ENCODE measurements around the gene PFDN6.
A peak's percentile ranks its signal among the peaks of the same experiment; 100 is the strongest.
"Not testable (repeated sequence)": the region's sequence is repeated elsewhere in the genome, so short reads cannot be mapped to it uniquely, and the experiment has no call there.

The PFDN6 gene

GRCh38 chr6:33273924-33274902, 15.2 kb upstream of the PFDN6 start:
- DNase-seq = no peak

- not testable (repeated sequence) for DNase-seq
These were observed 13.4 kb upstream of the PFDN6 start for GRCh38 chr6:33275795-33276580.

GRCh38 chr6:33276581-33276863, 12.9 kb upstream of the PFDN6 start:
- DNase-seq = no peak

GRCh38 chr6:33276864-33277662, 12.3 kb upstream of the PFDN6 start, which contains the start of gene B3GALT4:
Gene B3GALT4 (plus strand): TSS chr6:33277123. CDS start chr6:33277420, 297 bp downstream.
- DNase-seq = peak; percentile 57 to 70

GRCh38 chr6:33277663-33278391, 11.6 kb upstream of the PFDN6 start:
- peak in 1 of 2 donors; percentile 36 for DNase-seq

- DNase-seq = no peak
These were observed 11.0 kb upstream of the PFDN6 start for GRCh38 chr6:33278392-33278741.

GRCh38 chr6:33278810-33279209, 10.6 kb upstream of the PFDN6 start:
- no peak for DNase-seq

GRCh38 chr6:33279257-33279695, 10.1 kb upstream of the PFDN6 start:
- no peak for DNase-seq

- no peak for DNase-seq
These were observed 9.4 kb upstream of the PFDN6 start for GRCh38 chr6:33279971-33280511.

GRCh38 chr6:33280539-33280938, 8.9 kb upstream of the PFDN6 start:
- no peak for DNase-seq

- not testable (repeated sequence) for DNase-seq
These were observed 4.2 kb upstream of the PFDN6 start for GRCh38 chr6:33285214-33285613.

GRCh38 chr6:33286946-33287914, 2.2 kb upstream of the PFDN6 start:
- DNase-seq = no peak

GRCh38 chr6:33288141-33288920, 1.1 kb upstream of the PFDN6 start:
- DNase-seq = no peak

- no peak for DNase-seq
These were observed 449 bp downstream of the PFDN6 start for GRCh38 chr6:33289784-33290315.

- no peak for DNase-seq
These were observed 1.1 kb downstream of the PFDN6 start for GRCh38 chr6:33290459-33290858.

- no peak for DNase-seq
These were observed 3.7 kb downstream of the PFDN6 start for GRCh38 chr6:33292996-33293682.

GRCh38 chr6:33294086-33294823, 4.9 kb downstream of the PFDN6 start:
- DNase-seq = no peak
